SK-N-SH (cell line): ENCODE results near the gene MTHFS. TPM values are rescaled to one million over a fixed set of nuclear protein-coding genes. Genes with fewer than 3 reads are reported as not detected.

ENCODE experiments used
- CTCF ChIA-PET: fragments of 300-600, 350-600 bp; formaldehyde crosslinking; extraction: SDS; loops from one replicate; lab custom pipeline; 2021; lab: Yijun Ruan, JAX
- POLR2A ChIA-PET: fragments of 350-600 bp; sonication (Branson Sonifier 250); formaldehyde crosslinking; extraction: SDS; loops from one replicate; lab custom pipeline; 2020; ENCODE audit warnings: antibody characterized with exemption, inconsistent platforms; lab: Yijun Ruan, JAX
- DNase-seq: peaks from one replicate; pipeline ENCODE4 v3.0.0; 2012
- H2AFZ ChIP-seq: fragments of 200-600 bp; sonication (generic); 2 replicates; pipeline ENCODE4 v1.8.1; 2016; ENCODE audit warnings: antibody characterized with exemption, mild to moderate bottlenecking, low read depth
- H3F3A ChIP-seq: fragments of 200-600 bp; sonication (generic); replicated peaks from 2 replicates; pipeline ENCODE3; 2016; ENCODE audit warnings: antibody characterized with exemption, mild to moderate bottlenecking; ENCODE audit not compliant: insufficient read depth
- H3K27ac ChIP-seq, 2 experiments: fragments of 200-500 bp in 1 of 2; fragments of 200-600 bp in 1 of 2; sonication (Bioruptor generic) in 1 of 2; sonication (generic), shearing (Covaris generic) in 1 of 2; 2 replicates each; pipeline versions ENCODE4 v1.5.1 to v1.6.1; 2014 to 2016; ENCODE audit warnings: low read depth in 2 of 2, inconsistent platforms in 1 of 2, low read length in 1 of 2, mild to moderate bottlenecking in 1 of 2, mixed read lengths in 1 of 2
- H3K27me3 ChIP-seq: fragments of 200-600 bp; sonication (generic), shearing (Covaris generic); 2 replicates; pipeline ENCODE4 v1.6.1; 2016; ENCODE audit warnings: mixed run types; ENCODE audit not compliant: insufficient read depth
- H3K36me3 ChIP-seq, 2 experiments: fragments of 200-500 bp in 1 of 2; fragments of 200-600 bp in 1 of 2; sonication (Bioruptor generic) in 1 of 2; sonication (generic) in 1 of 2; replicated peaks in 1 of 2; 2 replicates each; pipeline versions ENCODE3 to v1.5.1; 2014 to 2016; ENCODE audit warnings: low read length in 1 of 2, mild to moderate bottlenecking in 1 of 2; ENCODE audit not compliant: insufficient read depth in 2 of 2, control insufficient read depth in 1 of 2
- H3K4me1 ChIP-seq, 2 experiments: fragments of 200-500 bp in 1 of 2; fragments of 200-600 bp in 1 of 2; sonication (Bioruptor generic) in 1 of 2; sonication (generic), shearing (Covaris generic) in 1 of 2; 2 replicates each; pipeline versions ENCODE4 v1.5.1 to v1.6.1; 2014 to 2016; ENCODE audit warnings: low read depth in 1 of 2, low read length in 1 of 2, mixed run types in 1 of 2; ENCODE audit not compliant: insufficient read depth in 2 of 2, control insufficient read depth in 1 of 2
- H3K4me2 ChIP-seq: fragments of 200-600 bp; sonication (generic), shearing (Covaris generic); 2 replicates; pipeline ENCODE4 v1.6.1; 2017; ENCODE audit warnings: mixed run types
- H3K4me3 ChIP-seq, 2 experiments: fragments of 200-500 bp in 1 of 2; fragments of 200-600 bp in 1 of 2; sonication (Bioruptor generic) in 1 of 2; sonication (generic), shearing (Covaris generic) in 1 of 2; 2 replicates each; pipeline versions ENCODE4 v1.5.1 to v1.8.1; 2014 to 2016; ENCODE audit warnings: low read depth in 2 of 2, inconsistent platforms in 1 of 2, low read length in 1 of 2, mild to moderate bottlenecking in 1 of 2, mixed read lengths in 1 of 2, moderate library complexity in 1 of 2
- H3K79me2 ChIP-seq: fragments of 200-600 bp; sonication (generic); 2 replicates; pipeline ENCODE4 v1.8.1; 2017; ENCODE audit warnings: mild to moderate bottlenecking; ENCODE audit not compliant: insufficient read depth
- H3K9ac ChIP-seq: fragments of 200-600 bp; sonication (generic); 2 replicates; pipeline ENCODE4 v1.6.1; 2017; ENCODE audit warnings: mixed run types
- H3K9me2 ChIP-seq: fragments of 200-600 bp; sonication (generic); 2 replicates; pipeline ENCODE4 v1.6.1; 2017; ENCODE audit warnings: mixed run types
- H3K9me3 ChIP-seq: fragments of 200-600 bp; sonication (generic); 2 replicates; pipeline ENCODE4 v1.6.1; 2017; ENCODE audit warnings: mixed run types, mild to moderate bottlenecking, moderate library complexity
- H4K20me1 ChIP-seq: fragments of 200-600 bp; sonication (generic); 2 replicates; pipeline ENCODE4 v1.6.1; 2017; ENCODE audit warnings: mild to moderate bottlenecking, mixed run types; ENCODE audit not compliant: insufficient read depth
- CHD2 ChIP-seq: fragments of 150-350 bp; IDR thresholded peaks from 2 replicates; pipeline ENCODE4 v1.6.1; 2018; ENCODE audit warnings: low read length; ENCODE audit not compliant: partially characterized antibody
- EP300 ChIP-seq, 2 experiments: IDR thresholded peaks; 2 replicates each; pipeline versions ENCODE4 v1.4.0 to v1.6.1; 2012; ENCODE audit warnings: borderline replicate concordance in 1 of 2, low read depth in 1 of 2, low read length in 1 of 2
- FOSL2 ChIP-seq: IDR thresholded peaks from 2 replicates; pipeline ENCODE4 v1.4.0; 2012; ENCODE audit warnings: low read depth, mild to moderate bottlenecking, moderate library complexity, borderline replicate concordance
- FOXJ3 ChIP-seq: sonication (generic); formaldehyde crosslinking; IDR thresholded peaks from 2 replicates; pipeline ENCODE4 v1.5.1; 2020; ENCODE audit warnings: mild to moderate bottlenecking, missing genetic modification reagents
- GABPA ChIP-seq: IDR thresholded peaks from 2 replicates; pipeline ENCODE4 v1.4.0; 2012; ENCODE audit warnings: low read depth, mild to moderate bottlenecking
- GATA2 ChIP-seq: sonication (generic); formaldehyde crosslinking; IDR thresholded peaks from 2 replicates; pipeline ENCODE4 v1.5.0; 2020; ENCODE audit warnings: mild to moderate bottlenecking, missing genetic modification reagents
- JUND ChIP-seq: IDR thresholded peaks from 2 replicates; pipeline ENCODE4 v1.4.0; 2012
- MXI1 ChIP-seq: IDR thresholded peaks from 2 replicates; pipeline ENCODE4 v1.6.1; 2012; ENCODE audit warnings: mild to moderate bottlenecking, low read depth, low read length, improper control_type of control experiment
- NFIC ChIP-seq: IDR thresholded peaks from 2 replicates; pipeline ENCODE4 v1.4.0; 2012; ENCODE audit warnings: borderline replicate concordance
- RCOR1 ChIP-seq: fragments of 150-350 bp; IDR thresholded peaks from 2 replicates; pipeline ENCODE4 v1.6.1; 2017; ENCODE audit warnings: antibody characterized with exemption, low read length
- RXRA ChIP-seq: IDR thresholded peaks from 2 replicates; pipeline ENCODE4 v1.4.0; 2012; ENCODE audit warnings: low read depth, mild to moderate bottlenecking, borderline replicate concordance
- SIN3A ChIP-seq: IDR thresholded peaks from 2 replicates; pipeline ENCODE4 v1.6.1; 2012; ENCODE audit warnings: low read depth, mild to moderate bottlenecking, low read length, moderate library complexity, borderline replicate concordance
- TAF1 ChIP-seq: IDR thresholded peaks from 2 replicates; pipeline ENCODE4 v1.6.1; 2012; ENCODE audit warnings: low read depth, mild to moderate bottlenecking, low read length, moderate library complexity, borderline replicate concordance
- TCF12 ChIP-seq: IDR thresholded peaks from 2 replicates; pipeline ENCODE4 v1.4.0; 2012
- TEAD4 ChIP-seq: IDR thresholded peaks from 2 replicates; pipeline ENCODE4 v1.4.0; 2012; ENCODE audit warnings: mild to moderate bottlenecking, borderline replicate concordance; ENCODE audit not compliant: insufficient read depth
- YY1 ChIP-seq: IDR thresholded peaks from 2 replicates; pipeline ENCODE4 v1.4.0; 2012; ENCODE audit warnings: low read depth, mild to moderate bottlenecking
- WGBS: methylation state at CpG from one replicate; pipeline ENCODE4 v1.1.6; 2017; ENCODE audit warnings: low lambda C conversion rate; 5-methylcytosine and 5-hydroxymethylcytosine counted together
- polyA plus RNA-seq, 3 experiments: library from polyadenylated mRNA; depleted of rRNA; stranded (reverse); fragments of >200 nt; gene quantifications; 2 replicates each; pipeline ENCODE4 v1.2.3, GENCODE V29; 2012
- TF ChIP-seq, protein P1 (sequence below): fragments of 150-350 bp; IDR thresholded peaks from 2 replicates; pipeline ENCODE4 v1.6.1; 2016; ENCODE audit warnings: mild to moderate bottlenecking, low read depth, low read length
- TF ChIP-seq, protein P2 (sequence below): IDR thresholded peaks from 2 replicates; pipeline ENCODE4 v1.4.0; 2012; ENCODE audit warnings: low read depth, borderline replicate concordance
- TF ChIP-seq, protein P3 (sequence below): IDR thresholded peaks from 2 replicates; pipeline ENCODE4 v1.6.1; 2012; ENCODE audit warnings: mild to moderate bottlenecking, low read depth, low read length, moderate library complexity
- TF ChIP-seq, protein P4 (sequence below): IDR thresholded peaks from 2 replicates; pipeline ENCODE4; 2012

MTHFS gene
- polyA plus RNA-seq, 1 of the 3 experiments (the other 2 are of a cell fraction) = 21.9 TPM

DNA sequence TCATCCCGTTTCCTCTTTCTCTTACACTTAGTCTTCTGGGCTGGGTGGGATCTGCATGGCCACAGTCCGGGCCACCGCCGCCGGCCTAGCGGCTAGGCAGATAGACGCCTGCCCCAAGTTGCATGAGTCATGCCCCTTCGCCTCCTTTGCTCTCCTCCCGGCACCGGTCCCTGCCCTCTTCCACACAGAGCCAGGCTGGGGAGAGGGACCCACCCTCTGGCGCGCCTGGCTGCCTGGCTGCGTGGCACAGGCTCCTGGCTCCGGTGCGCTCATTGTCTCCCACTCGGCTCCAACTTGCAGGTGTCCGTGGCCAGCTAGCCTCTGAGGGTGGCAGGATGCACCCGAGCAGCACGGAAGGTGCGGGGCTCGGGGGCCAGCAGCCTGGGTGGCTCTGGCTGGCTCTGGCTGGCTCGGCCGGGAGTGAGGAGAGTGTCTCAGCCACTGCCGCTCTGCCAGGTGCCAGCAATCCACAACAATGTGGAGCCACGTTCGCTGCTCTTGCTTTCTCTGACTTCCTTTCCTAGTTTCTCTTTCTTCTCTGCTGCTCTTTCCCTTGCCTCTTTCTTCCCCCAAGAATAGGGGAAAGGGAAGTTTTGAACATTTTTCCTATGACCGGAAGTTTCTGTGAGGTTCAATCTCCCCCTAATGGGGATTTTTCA lies 22.4 kb upstream of the MTHFS start:
- Histone ChIP-seq H3K9me3 (peaks cover 18% of the 10 kb centered on the region), H3K9me2 (no peaks in the 10 kb centered on the region), H3K9ac (no peak overlapping the region), H4K20me1 (no peaks in the 10 kb centered on the region), H3K27me3 (no peaks in the 10 kb centered on the region), H3K4me2 (no peak overlapping the region), H3K4me3 (no peak overlapping the region; a peak in 1 of 4 replicates), H3F3A (peaks cover 19% of the 10 kb centered on the region), H3K36me3 (peaks cover 16 to 56% of the 10 kb centered on the region in 2 experiments), H3K79me2 (peaks cover 31% of the 10 kb centered on the region), H3K27ac (no peak overlapping the region), H3K4me1 (no peaks in the 10 kb centered on the region; a peak in 2 of 4 replicates), H2AFZ (no peak overlapping the region)
- 89% methylated on average over 20 of the region's 27 CpGs for WGBS
- DNase-seq = no peak
- TF ChIP-seq SIN3A = no peak
- TF ChIP-seq YY1 = no peak
- TF ChIP-seq, protein P1, sequence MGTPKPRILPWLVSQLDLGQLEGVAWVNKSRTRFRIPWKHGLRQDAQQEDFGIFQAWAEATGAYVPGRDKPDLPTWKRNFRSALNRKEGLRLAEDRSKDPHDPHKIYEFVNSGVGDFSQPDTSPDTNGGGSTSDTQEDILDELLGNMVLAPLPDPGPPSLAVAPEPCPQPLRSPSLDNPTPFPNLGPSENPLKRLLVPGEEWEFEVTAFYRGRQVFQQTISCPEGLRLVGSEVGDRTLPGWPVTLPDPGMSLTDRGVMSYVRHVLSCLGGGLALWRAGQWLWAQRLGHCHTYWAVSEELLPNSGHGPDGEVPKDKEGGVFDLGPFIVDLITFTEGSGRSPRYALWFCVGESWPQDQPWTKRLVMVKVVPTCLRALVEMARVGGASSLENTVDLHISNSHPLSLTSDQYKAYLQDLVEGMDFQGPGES = no peak
- no peak for TF ChIP-seq TAF1
- TF ChIP-seq CHD2 = no peak
- TF ChIP-seq JUND = no peak
- TF ChIP-seq, protein P2, sequence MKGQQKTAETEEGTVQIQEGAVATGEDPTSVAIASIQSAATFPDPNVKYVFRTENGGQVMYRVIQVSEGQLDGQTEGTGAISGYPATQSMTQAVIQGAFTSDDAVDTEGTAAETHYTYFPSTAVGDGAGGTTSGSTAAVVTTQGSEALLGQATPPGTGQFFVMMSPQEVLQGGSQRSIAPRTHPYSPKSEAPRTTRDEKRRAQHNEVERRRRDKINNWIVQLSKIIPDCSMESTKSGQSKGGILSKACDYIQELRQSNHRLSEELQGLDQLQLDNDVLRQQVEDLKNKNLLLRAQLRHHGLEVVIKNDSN = no peak
- CTCF ChIA-PET = no interaction called here
- POLR2A ChIA-PET = no interaction called here

DNA sequence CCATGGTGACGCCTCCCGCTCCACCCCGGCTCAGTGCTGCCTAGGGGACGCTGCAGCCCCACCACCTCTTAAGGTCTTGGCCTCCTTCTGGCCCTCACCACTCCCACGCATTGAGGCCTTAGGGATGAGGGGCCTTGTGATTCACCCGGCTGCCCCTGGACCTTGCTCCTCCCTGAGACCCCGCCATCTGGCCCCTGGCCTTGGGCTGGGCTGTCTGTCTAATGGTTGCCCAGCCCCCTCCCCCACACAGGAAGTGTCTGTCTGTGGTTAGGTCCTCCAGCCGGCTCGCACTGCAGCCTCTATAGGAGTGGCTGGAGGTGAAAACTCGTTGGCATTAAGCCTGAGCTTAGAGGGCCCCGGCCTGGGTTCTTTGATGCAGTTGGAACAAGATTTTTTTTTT lies 21.5 kb upstream of the MTHFS start:
- Histone ChIP-seq H4K20me1 (no peaks in the 10 kb centered on the region), H3K4me2 (no peak overlapping the region), H3K9ac (no peak overlapping the region), H3K79me2 (peaks cover 30% of the 10 kb centered on the region), H3K9me3 (peaks cover 18% of the 10 kb centered on the region), H2AFZ (no peak overlapping the region), H3K4me1 (no peaks in the 10 kb centered on the region; a peak in 2 of 4 replicates), H3K4me3 (no peak overlapping the region; a peak in 1 of 4 replicates), H3K36me3 (peaks cover 26 to 63% of the 10 kb centered on the region in 2 experiments), H3F3A (peaks cover 13% of the 10 kb centered on the region), H3K27me3 (no peaks in the 10 kb centered on the region), H3K9me2 (no peaks in the 10 kb centered on the region), H3K27ac (no peak overlapping the region)
- DNase-seq = no peak
- ChIA-PET CTCF (no interaction called here), POLR2A (no interaction called here)
- 86% methylated on average over 10 of the region's 11 CpGs for WGBS
- TF ChIP-seq EP300 (IDR thresholded peaks at IDR 0.05; ENCODE audit: borderline replicate concordance in 1 of 2, low read depth in 1 of 2, low read length in 1 of 2) (no peak), TCF12 (no peak), YY1 (no peak), FOXJ3 (CRISPR knock-in tag) (no peak), MXI1 (no peak), NFIC (no peak), RXRA (no peak), GATA2 (no peak), RCOR1 (no peak), GABPA (no peak), FOSL2 (no peak), CHD2 (no peak), TEAD4 (no peak), JUND (no peak), TAF1 (no peak)
- TF ChIP-seq, protein P3, sequence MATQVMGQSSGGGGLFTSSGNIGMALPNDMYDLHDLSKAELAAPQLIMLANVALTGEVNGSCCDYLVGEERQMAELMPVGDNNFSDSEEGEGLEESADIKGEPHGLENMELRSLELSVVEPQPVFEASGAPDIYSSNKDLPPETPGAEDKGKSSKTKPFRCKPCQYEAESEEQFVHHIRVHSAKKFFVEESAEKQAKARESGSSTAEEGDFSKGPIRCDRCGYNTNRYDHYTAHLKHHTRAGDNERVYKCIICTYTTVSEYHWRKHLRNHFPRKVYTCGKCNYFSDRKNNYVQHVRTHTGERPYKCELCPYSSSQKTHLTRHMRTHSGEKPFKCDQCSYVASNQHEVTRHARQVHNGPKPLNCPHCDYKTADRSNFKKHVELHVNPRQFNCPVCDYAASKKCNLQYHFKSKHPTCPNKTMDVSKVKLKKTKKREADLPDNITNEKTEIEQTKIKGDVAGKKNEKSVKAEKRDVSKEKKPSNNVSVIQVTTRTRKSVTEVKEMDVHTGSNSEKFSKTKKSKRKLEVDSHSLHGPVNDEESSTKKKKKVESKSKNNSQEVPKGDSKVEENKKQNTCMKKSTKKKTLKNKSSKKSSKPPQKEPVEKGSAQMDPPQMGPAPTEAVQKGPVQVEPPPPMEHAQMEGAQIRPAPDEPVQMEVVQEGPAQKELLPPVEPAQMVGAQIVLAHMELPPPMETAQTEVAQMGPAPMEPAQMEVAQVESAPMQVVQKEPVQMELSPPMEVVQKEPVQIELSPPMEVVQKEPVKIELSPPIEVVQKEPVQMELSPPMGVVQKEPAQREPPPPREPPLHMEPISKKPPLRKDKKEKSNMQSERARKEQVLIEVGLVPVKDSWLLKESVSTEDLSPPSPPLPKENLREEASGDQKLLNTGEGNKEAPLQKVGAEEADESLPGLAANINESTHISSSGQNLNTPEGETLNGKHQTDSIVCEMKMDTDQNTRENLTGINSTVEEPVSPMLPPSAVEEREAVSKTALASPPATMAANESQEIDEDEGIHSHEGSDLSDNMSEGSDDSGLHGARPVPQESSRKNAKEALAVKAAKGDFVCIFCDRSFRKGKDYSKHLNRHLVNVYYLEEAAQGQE = no peak
- TF ChIP-seq, protein P2 = no peak
- TF ChIP-seq, protein P4, sequence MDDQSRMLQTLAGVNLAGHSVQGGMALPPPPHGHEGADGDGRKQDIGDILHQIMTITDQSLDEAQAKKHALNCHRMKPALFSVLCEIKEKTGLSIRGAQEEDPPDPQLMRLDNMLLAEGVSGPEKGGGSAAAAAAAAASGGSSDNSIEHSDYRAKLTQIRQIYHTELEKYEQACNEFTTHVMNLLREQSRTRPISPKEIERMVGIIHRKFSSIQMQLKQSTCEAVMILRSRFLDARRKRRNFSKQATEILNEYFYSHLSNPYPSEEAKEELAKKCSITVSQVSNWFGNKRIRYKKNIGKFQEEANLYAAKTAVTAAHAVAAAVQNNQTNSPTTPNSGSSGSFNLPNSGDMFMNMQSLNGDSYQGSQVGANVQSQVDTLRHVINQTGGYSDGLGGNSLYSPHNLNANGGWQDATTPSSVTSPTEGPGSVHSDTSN = no peak
